Mesothelial cell of epicardium (in vitro differentiated cells): Measurements from ENCODE around the gene FAHD1. TPM values are rescaled to one million over a fixed set of nuclear protein-coding genes. Genes with fewer than 3 reads are reported as not detected.

ENCODE experiments used
- DNase-seq, 2 experiments: peaks; one replicate each; pipeline ENCODE4 v3.0.0; 2021; ENCODE audit warnings: low spot score in 2 of 2; ENCODE audit not compliant: unreplicated experiment in 2 of 2
- H3K27ac Mint-ChIP-seq: 2 replicates; pipeline ENCODE4 v1.8.0; 2021; ENCODE audit warnings: mixed read lengths
- H3K27me3 Mint-ChIP-seq: 2 replicates; pipeline ENCODE4 v1.8.0; 2021; ENCODE audit warnings: low read depth, mixed read lengths
- H3K36me3 Mint-ChIP-seq: 2 replicates; pipeline ENCODE4 v1.8.0; 2021; ENCODE audit warnings: mixed read lengths
- H3K4me1 Mint-ChIP-seq: 2 replicates; pipeline ENCODE4 v1.8.0; 2021; ENCODE audit warnings: mixed read lengths
- H3K4me3 Mint-ChIP-seq: 2 replicates; pipeline ENCODE4 v1.8.0; 2021; ENCODE audit warnings: mild to moderate bottlenecking, moderate library complexity, mixed read lengths
- H3K9me3 Mint-ChIP-seq: 2 replicates; pipeline ENCODE4 v1.8.0; 2021; ENCODE audit warnings: mixed read lengths
- CTCF ChIP-seq: fragments of 200-600 bp; sonication (generic); IDR thresholded peaks from one replicate; pipeline ENCODE4 v1.5.0; 2021; ENCODE audit warnings: antibody characterized with exemption; ENCODE audit not compliant: unreplicated experiment
- total RNA-seq: library from RNA; stranded (reverse); gene quantifications from 3 replicates; pipeline ENCODE4 v1.2.1, GENCODE V29; 2021

The FAHD1 gene
- total RNA-seq, 1 donor from 2014 or later = 23.1 TPM

GRCh38 chr16:1791256-1791942 is 35.6 kb upstream of the FAHD1 start:
- Mint-ChIP-seq H3K36me3 (peaks cover 5% of the 10 kb centered on the region), H3K27me3 (no peaks in the 10 kb centered on the region), H3K4me1 (no peaks in the 10 kb centered on the region), H3K27ac (no peak overlapping the region), H3K9me3 (no peaks in the 10 kb centered on the region), H3K4me3 (no peak overlapping the region)
- no peak for TF ChIP-seq CTCF
- peak in 1 of 2 experiments; percentile 37 for DNase-seq

GRCh38 chr16:1791943-1792812 is 34.8 kb upstream of the FAHD1 start:
- no peak for TF ChIP-seq CTCF
- no peak overlapping the region for H3K27ac Mint-ChIP-seq
- no peaks in the 10 kb centered on the region for H3K27me3 Mint-ChIP-seq
- no peaks in the 10 kb centered on the region for H3K4me1 Mint-ChIP-seq
- no peak overlapping the region for H3K4me3 Mint-ChIP-seq
- peaks cover 9% of the 10 kb centered on the region for H3K36me3 Mint-ChIP-seq
- no peaks in the 10 kb centered on the region for H3K9me3 Mint-ChIP-seq
- DNase-seq = peak in 1 of 2 experiments; percentile 18

GRCh38 chr16:1792836-1793577 is 34.0 kb upstream of the FAHD1 start:
- Mint-ChIP-seq H3K27ac (no peak overlapping the region), H3K36me3 (peaks cover 10% of the 10 kb centered on the region), H3K9me3 (no peaks in the 10 kb centered on the region), H3K4me1 (no peaks in the 10 kb centered on the region), H3K27me3 (no peaks in the 10 kb centered on the region), H3K4me3 (no peak overlapping the region)
- TF ChIP-seq CTCF = no peak
- DNase-seq = no peak

- TF ChIP-seq CTCF = no peak
- Mint-ChIP-seq H3K27ac (no peak within 1 kb of the TSS), H3K4me3 (no peak within 1 kb of the TSS), H3K36me3 (peaks cover 10% of the 10 kb centered on the region), H3K4me1 (no peaks in the 10 kb centered on the region), H3K27me3 (no peaks in the 10 kb centered on the region), H3K9me3 (peaks cover under 1% of the 10 kb centered on the region)
- peak in 1 of 2 experiments; percentile 36 for DNase-seq
Observed at GRCh38 chr16:1793578-1794220, 33.3 kb upstream of the FAHD1 start, which contains the start of gene IGFALS. IGFALS (minus strand) TSS chr16:1793705; CDS start chr16:1793652, 53 bp downstream.

- Mint-ChIP-seq H3K36me3 (peaks cover 9% of the 10 kb centered on the region), H3K4me3 (no peak overlapping the region), H3K27me3 (no peaks in the 10 kb centered on the region), H3K27ac (no peak overlapping the region), H3K9me3 (peaks cover 7% of the 10 kb centered on the region), H3K4me1 (no peaks in the 10 kb centered on the region)
- peak; percentile 18 to 36 for DNase-seq
- TF ChIP-seq CTCF = no peak
Observed at GRCh38 chr16:1794221-1794871, 32.7 kb upstream of the FAHD1 start.
